B cell (primary cell): ENCODE results near the gene HBS1L. TPM values are rescaled to one million over a fixed set of nuclear protein-coding genes. Genes with fewer than 3 reads are reported as not detected.

Experiments
- ATAC-seq: fragments of 200-7000 bp; cut with Tn5 transposase; one replicate; pipeline ENCODE4 v1.10.0; 2021; ENCODE audit warnings: low read depth, mild to moderate bottlenecking, moderate number of reproducible peaks, moderate library complexity
- CTCF ChIA-PET: fragments of 350-600 bp; sonication (Branson Sonifier 250); formaldehyde crosslinking; loops from one replicate; lab custom pipeline; 2021; ENCODE audit warnings: antibody characterized with exemption, inconsistent platforms; lab: Charles Lee
- POLR2A ChIA-PET: fragments of 350-600 bp; sonication (Branson Sonifier 250); formaldehyde crosslinking; loops from one replicate; lab custom pipeline; 2021; ENCODE audit warnings: antibody characterized with exemption; lab: Charles Lee
- DNase-seq: peaks from one replicate; pipeline ENCODE4 v3.0.0; 2013
- H2AFZ ChIP-seq: 2 replicates; pipeline ENCODE4 v1.6.1; 2012; ENCODE audit warnings: mild to moderate bottlenecking, low read depth, low read length; ENCODE audit not compliant: insufficient read depth, poor library complexity, severe bottlenecking
- H3K27ac ChIP-seq, 2 donors: 1 replicate in 1 of 2; 2 replicates in 1 of 2; pipeline ENCODE4 v1.5.1; 2012 to 2013; ENCODE audit warnings: low read length in 2 of 2, mild to moderate bottlenecking in 2 of 2, moderate library complexity in 1 of 2
- H3K27me3 ChIP-seq, 4 experiments: fragments of 200-600 bp in 1 of 4; sonication (generic) in 1 of 4; replicated peaks in 1 of 4; 1 replicate in 2 of 4; 2 replicates in 2 of 4; pipeline versions ENCODE4 v1.6.1 to v1.7.0; 2013 to 2016; ENCODE audit warnings: low read length in 3 of 4, mild to moderate bottlenecking in 2 of 4, mixed read lengths in 1 of 4, moderate library complexity in 1 of 4; ENCODE audit not compliant: insufficient read depth in 4 of 4, control insufficient read depth in 3 of 4; ENCODE audit errors: control extremely low read depth in 1 of 4
- H3K36me3 ChIP-seq, 2 experiments: replicated peaks in 1 of 2; 1 replicate in 1 of 2; 2 replicates in 1 of 2; pipeline versions ENCODE4 v1.6.1 to v1.7.1; 2013; ENCODE audit warnings: low read length in 1 of 2; ENCODE audit not compliant: insufficient read depth in 2 of 2, control insufficient read depth in 1 of 2; ENCODE audit errors: control extremely low read depth in 1 of 2, extremely low read depth in 1 of 2
- H3K4me1 ChIP-seq, 2 donors: fragments of 200-600 bp in 1 of 2; sonication (generic) in 1 of 2; 1 replicate in 1 of 2; 2 replicates in 1 of 2; pipeline versions ENCODE4 v1.5.1 to v1.6.1; 2013 to 2017; ENCODE audit warnings: low read length in 2 of 2; ENCODE audit not compliant: control insufficient read depth in 2 of 2, insufficient read depth in 2 of 2
- H3K4me2 ChIP-seq: replicated peaks from 2 replicates; pipeline ENCODE3; 2012; ENCODE audit warnings: mild to moderate bottlenecking, low read depth, low read length; ENCODE audit not compliant: poor library complexity, severe bottlenecking
- H3K4me3 ChIP-seq, 5 experiments: fragments of 200-600 bp in 1 of 5; sonication (generic) in 1 of 5; 1 replicate in 3 of 5; 2 replicates in 2 of 5; pipeline versions ENCODE4 v1.5.1 to v1.7.0; 2011 to 2016; ENCODE audit warnings: low read length in 4 of 5, mild to moderate bottlenecking in 4 of 5, low read depth in 2 of 5, control low read depth in 1 of 5, moderate library complexity in 1 of 5; ENCODE audit not compliant: insufficient read depth in 1 of 5; ENCODE audit errors: control extremely low read depth in 1 of 5, extremely low read depth in 1 of 5
- H3K79me2 ChIP-seq: fragments of 200-600 bp; sonication (generic); one replicate; pipeline ENCODE4 v1.6.0; 2016; ENCODE audit warnings: low read length; ENCODE audit not compliant: control insufficient read depth, insufficient read depth
- H3K9ac ChIP-seq: fragments of 200-600 bp; sonication (generic); 2 replicates; pipeline ENCODE4 v1.6.1; 2017; ENCODE audit warnings: mild to moderate bottlenecking, low read length, moderate library complexity
- H3K9me3 ChIP-seq, 3 donors: one replicate each; pipeline versions ENCODE4 v1.6.1 to v1.7.1; 2013; ENCODE audit warnings: low read length in 2 of 3; ENCODE audit not compliant: control insufficient read depth in 2 of 3, insufficient read depth in 1 of 3; ENCODE audit errors: control extremely low read depth in 1 of 3
- H4K20me1 ChIP-seq: 2 replicates; pipeline ENCODE4 v1.6.0; 2012; ENCODE audit warnings: mild to moderate bottlenecking, low read length; ENCODE audit not compliant: insufficient read depth, control insufficient read depth, poor library complexity, severe bottlenecking
- H3K27ac Mint-ChIP-seq: one replicate; pipeline ENCODE4 v1.8.0; 2021; ENCODE audit warnings: mixed read lengths
- H3K27me3 Mint-ChIP-seq: one replicate; pipeline ENCODE4 v1.8.0; 2021; ENCODE audit warnings: mixed read lengths
- H3K4me1 Mint-ChIP-seq: one replicate; pipeline ENCODE4 v1.8.0; 2021; ENCODE audit warnings: mixed read lengths
- H3K4me3 Mint-ChIP-seq: one replicate; pipeline ENCODE4 v1.8.0; 2021; ENCODE audit warnings: mixed read lengths
- H3K9me3 Mint-ChIP-seq: one replicate; pipeline ENCODE4 v1.8.0; 2022; ENCODE audit warnings: mixed read lengths; ENCODE audit not compliant: insufficient read depth
- CTCF ChIP-seq: fragments of 200-600 bp; IDR thresholded peaks from one replicate; pipeline ENCODE4 v1.8.0; 2022; ENCODE audit warnings: antibody characterized with exemption, mild to moderate bottlenecking
- EZH2 ChIP-seq: IDR thresholded peaks from 2 replicates; pipeline ENCODE4 v1.6.1; 2012; ENCODE audit warnings: borderline replicate concordance, low read depth, mild to moderate bottlenecking, moderate library complexity, low read length; ENCODE audit not compliant: insufficient read depth, poor library complexity, severe bottlenecking
- WGBS: methylation state at CpG from one replicate; pipeline ENCODE4 v1.1.5; 2013; ENCODE audit warnings: missing lambda C conversion rate; ENCODE audit not compliant: insufficient coverage; 5-methylcytosine and 5-hydroxymethylcytosine counted together
- intact Hi-C: fragments of 100-400 bp; cut with micrococcal nuclease; formaldehyde crosslinking; loops from one replicate; pipeline ENCODE4 v1.10.0; 2022
- polyA plus RNA-seq: library from polyadenylated mRNA; depleted of rRNA; stranded (reverse); fragments of >200 nt; gene quantifications from 2 replicates; pipeline ENCODE4 v1.2.3, GENCODE V29; 2012
- total RNA-seq, 2 donors: library from RNA; stranded (reverse); fragments of 120-200 nt in 1 of 2; gene quantifications; 1 replicate in 1 of 2; 2 replicates in 1 of 2; pipeline versions ENCODE4 v1.2.3 to v1.2.4, GENCODE V29; 2013 to 2022

Gene HBS1L
- total and polyA plus RNA-seq, 2 donors (not counting 1 experiment from before 2014, with no cell fraction given) = 10.3 to 58.2 TPM

GRCh38 chr6:135090819-135091218 lies 36.2 kb upstream of the HBS1L start:
- Histone ChIP-seq H3K4me3 (no peak overlapping the region), H3K27me3 (no peaks in the 10 kb centered on the region), H3K27ac (no peak overlapping the region), H2AFZ (no peak overlapping the region), H3K4me1 (peaks cover 9 to 20% of the 10 kb centered on the region in 2 donors), H3K9me3 (no peaks in the 10 kb centered on the region), H3K36me3 (no peaks in the 10 kb centered on the region), H3K9ac (no peak overlapping the region), H3K4me2 (no peak overlapping the region), H4K20me1 (no peaks in the 10 kb centered on the region), H3K79me2 (no peaks in the 10 kb centered on the region)
- no CpG with 5 or more reads among the region's 2 CpGs for WGBS
- ATAC-seq (no peak), DNase-seq (no peak)
- intact Hi-C loops = no loop called here
- Mint-ChIP-seq H3K9me3 (no peaks in the 10 kb centered on the region), H3K4me1 (peaks cover 31% of the 10 kb centered on the region), H3K4me3 (no peak overlapping the region), H3K27ac (no peak overlapping the region), H3K27me3 (no peaks in the 10 kb centered on the region)
- CTCF ChIA-PET = no interaction called here
- POLR2A ChIA-PET = no interaction called here
- TF ChIP-seq CTCF = no peak

GRCh38 chr6:135089901-135090300 lies 35.3 kb upstream of the HBS1L start:
- Mint-ChIP-seq H3K9me3 (no peaks in the 10 kb centered on the region), H3K4me3 (no peak overlapping the region), H3K27me3 (no peaks in the 10 kb centered on the region), H3K27ac (no peak overlapping the region), H3K4me1 (peaks cover 32% of the 10 kb centered on the region)
- H3K9ac ChIP-seq = no peak overlapping the region
- H3K9me3 ChIP-seq = no peaks in the 10 kb centered on the region
- no peak overlapping the region for H3K4me2 ChIP-seq
- H4K20me1 ChIP-seq = no peaks in the 10 kb centered on the region
- CTCF ChIA-PET = no interaction called here
- intact Hi-C loops = no loop called here
- no peak for TF ChIP-seq EZH2
- no peak for TF ChIP-seq CTCF
- H3K36me3 ChIP-seq = no peaks in the 10 kb centered on the region
- ATAC-seq (no peak), DNase-seq (no peak)
- no CpG with 5 or more reads among the region's 4 CpGs for WGBS
- POLR2A ChIA-PET = no interaction called here
- H2AFZ ChIP-seq = no peak overlapping the region
- no peaks in the 10 kb centered on the region for H3K79me2 ChIP-seq
- H3K4me3 ChIP-seq = no peak overlapping the region
- peaks cover 9 to 22% of the 10 kb centered on the region in 2 donors for H3K4me1 ChIP-seq
- no peak overlapping the region for H3K27ac ChIP-seq
- H3K27me3 ChIP-seq = no peaks in the 10 kb centered on the region
